ENCODE measurements around the gene PCDHA1.

The PCDHA1 gene

DNA sequence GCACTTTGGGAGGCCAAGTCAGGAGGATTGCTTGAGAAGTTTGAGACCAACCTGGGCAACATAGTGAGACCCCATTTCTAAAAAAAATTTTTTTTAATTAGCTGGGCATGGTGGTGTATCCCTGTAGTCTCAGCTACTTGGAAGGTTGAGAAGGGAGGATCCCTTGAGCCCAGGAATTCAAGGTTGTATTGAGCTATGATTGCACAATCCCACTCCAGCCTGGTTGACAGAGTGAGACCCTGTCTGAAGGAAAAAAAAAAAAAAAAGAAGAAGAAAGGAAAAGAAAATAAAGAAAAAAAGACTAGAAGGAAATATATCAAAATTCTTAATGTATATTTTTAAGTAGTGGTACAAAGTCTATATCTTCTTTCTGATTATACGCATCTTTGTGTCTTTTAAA lies 236.4 kb downstream of the PCDHA1 start:
- Histone ChIP-seq H3K4me1 (ENCODE audit: control insufficient read depth in 1 of 2, insufficient read depth in 1 of 2, low read depth in 1 of 2, low read length in 1 of 2) (no peaks in the 10 kb centered on the region), H3K27ac (no peak overlapping the region), H3K36me3 (no peaks in the 10 kb centered on the region), H3K9me3 (no peaks in the 10 kb centered on the region), H3K27me3 (no peaks in the 10 kb centered on the region), H3K4me3 (ENCODE audit: low read depth in 1 of 2, low read length in 1 of 2) (no peak overlapping the region)
- TF ChIP-seq, protein P1, sequence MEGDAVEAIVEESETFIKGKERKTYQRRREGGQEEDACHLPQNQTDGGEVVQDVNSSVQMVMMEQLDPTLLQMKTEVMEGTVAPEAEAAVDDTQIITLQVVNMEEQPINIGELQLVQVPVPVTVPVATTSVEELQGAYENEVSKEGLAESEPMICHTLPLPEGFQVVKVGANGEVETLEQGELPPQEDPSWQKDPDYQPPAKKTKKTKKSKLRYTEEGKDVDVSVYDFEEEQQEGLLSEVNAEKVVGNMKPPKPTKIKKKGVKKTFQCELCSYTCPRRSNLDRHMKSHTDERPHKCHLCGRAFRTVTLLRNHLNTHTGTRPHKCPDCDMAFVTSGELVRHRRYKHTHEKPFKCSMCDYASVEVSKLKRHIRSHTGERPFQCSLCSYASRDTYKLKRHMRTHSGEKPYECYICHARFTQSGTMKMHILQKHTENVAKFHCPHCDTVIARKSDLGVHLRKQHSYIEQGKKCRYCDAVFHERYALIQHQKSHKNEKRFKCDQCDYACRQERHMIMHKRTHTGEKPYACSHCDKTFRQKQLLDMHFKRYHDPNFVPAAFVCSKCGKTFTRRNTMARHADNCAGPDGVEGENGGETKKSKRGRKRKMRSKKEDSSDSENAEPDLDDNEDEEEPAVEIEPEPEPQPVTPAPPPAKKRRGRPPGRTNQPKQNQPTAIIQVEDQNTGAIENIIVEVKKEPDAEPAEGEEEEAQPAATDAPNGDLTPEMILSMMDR (IDR thresholded peaks at IDR 0.05), result no peak

DNA sequence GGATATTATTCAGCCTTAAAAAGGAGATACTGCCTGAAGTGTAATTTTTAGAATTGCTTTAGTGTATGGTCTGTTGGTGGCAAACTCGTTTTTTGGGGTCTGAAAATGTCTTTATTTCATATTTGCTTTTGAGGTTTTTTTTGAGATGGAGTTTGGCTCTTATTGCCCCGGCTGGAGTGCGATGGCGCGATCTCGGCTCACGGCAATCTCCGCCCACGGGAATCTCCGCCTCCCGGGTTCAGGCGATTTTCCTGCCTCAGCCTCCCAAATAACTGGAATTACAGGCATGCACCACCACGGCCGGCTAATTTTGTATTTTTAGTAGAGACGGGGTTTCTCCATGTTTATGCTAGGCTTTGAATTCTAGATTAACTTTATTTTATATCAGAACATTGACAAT lies 245.1 kb downstream of the PCDHA1 start:
- TF ChIP-seq, protein P1 (IDR thresholded peaks at IDR 0.05), result no peak
- Histone ChIP-seq H3K9me3 (no peaks in the 10 kb centered on the region), H3K4me3 (ENCODE audit: low read depth in 1 of 2, low read length in 1 of 2) (no peak overlapping the region), H3K27ac (no peak overlapping the region), H3K36me3 (no peaks in the 10 kb centered on the region), H3K27me3 (no peaks in the 10 kb centered on the region), H3K4me1 (ENCODE audit: control insufficient read depth in 1 of 2, insufficient read depth in 1 of 2, low read depth in 1 of 2, low read length in 1 of 2) (no peaks in the 10 kb centered on the region)

DNA sequence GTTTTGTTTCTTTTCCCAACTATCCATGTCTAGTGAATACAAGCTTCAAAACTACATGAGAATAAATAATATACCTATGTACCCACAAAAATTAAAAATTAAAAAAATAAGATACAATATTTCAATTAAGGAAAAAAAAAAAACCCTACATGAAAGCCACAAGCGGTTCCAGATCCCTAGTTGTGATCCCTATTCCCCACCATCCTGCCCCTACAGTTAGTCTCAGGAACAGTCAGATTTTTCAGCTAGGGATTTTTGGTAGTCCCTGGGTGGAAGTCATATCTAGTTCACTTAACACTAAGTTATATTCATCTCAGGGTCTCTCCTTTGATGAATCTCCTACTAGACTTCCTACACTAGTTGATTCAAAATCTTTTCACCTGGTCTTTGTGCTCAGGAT lies 246.7 kb downstream of the PCDHA1 start:
- H3K27me3 ChIP-seq, result no peaks in the 10 kb centered on the region
- no peak overlapping the region for H3K27ac ChIP-seq
- H3K36me3 ChIP-seq, result no peaks in the 10 kb centered on the region
- no peak overlapping the region for H3K4me3 ChIP-seq (ENCODE audit: low read depth in 1 of 2, low read length in 1 of 2)
- no peaks in the 10 kb centered on the region for H3K4me1 ChIP-seq (ENCODE audit: control insufficient read depth in 1 of 2, insufficient read depth in 1 of 2, low read depth in 1 of 2, low read length in 1 of 2)
- no peaks in the 10 kb centered on the region for H3K9me3 ChIP-seq
- TF ChIP-seq, protein P1 (IDR thresholded peaks at IDR 0.05), result no peak

DNA sequence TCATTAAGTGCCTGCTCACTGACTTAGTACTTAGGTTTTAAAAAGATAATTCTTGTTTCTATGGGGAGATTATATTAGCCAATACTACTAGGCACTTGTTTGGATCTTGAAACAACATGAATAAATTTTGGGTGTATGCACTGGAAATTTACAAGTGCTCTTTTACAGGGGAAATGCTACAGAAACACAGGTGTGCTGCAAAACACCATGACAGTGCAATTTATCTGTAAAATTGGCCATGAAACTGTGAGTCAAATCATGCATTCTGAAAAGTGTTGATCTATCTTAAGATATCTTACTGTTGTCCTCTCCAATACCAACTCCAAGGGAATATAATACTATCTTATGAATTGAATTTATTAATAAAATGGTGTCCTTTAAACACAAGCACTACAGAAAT lies 253.1 kb downstream of the PCDHA1 start:
- TF ChIP-seq, protein P1 (IDR thresholded peaks at IDR 0.05), result no peak
- Histone ChIP-seq H3K27ac (no peak overlapping the region), H3K4me3 (ENCODE audit: low read depth in 1 of 2, low read length in 1 of 2) (no peak overlapping the region), H3K4me1 (ENCODE audit: control insufficient read depth in 1 of 2, insufficient read depth in 1 of 2, low read depth in 1 of 2, low read length in 1 of 2) (no peaks in the 10 kb centered on the region), H3K27me3 (peaks cover 9% of the 10 kb centered on the region), H3K9me3 (peaks cover 3% of the 10 kb centered on the region), H3K36me3 (no peaks in the 10 kb centered on the region)

DNA sequence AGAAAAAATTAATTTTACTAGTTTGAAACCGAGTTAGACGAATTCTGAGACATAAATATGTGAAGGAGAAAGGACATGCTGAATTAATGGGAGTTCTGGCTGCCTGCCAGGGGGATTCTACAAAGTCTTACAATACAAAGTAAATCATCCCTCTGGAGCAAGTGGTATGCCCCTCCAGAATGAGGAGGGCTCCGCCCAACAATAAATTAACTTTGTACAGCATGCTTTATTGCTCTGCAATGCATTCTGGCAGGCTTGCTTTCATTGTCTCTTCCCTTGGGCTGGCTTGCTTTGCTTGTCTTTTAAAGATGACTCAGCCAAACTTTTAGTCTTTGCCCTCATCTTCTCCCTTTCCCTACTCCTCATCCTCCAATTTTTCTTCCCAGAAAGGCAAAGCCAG lies 253.6 kb downstream of the PCDHA1 start:
- no peak overlapping the region for H3K4me3 ChIP-seq (ENCODE audit: low read depth in 1 of 2, low read length in 1 of 2)
- H3K36me3 ChIP-seq, result no peaks in the 10 kb centered on the region
- no peaks in the 10 kb centered on the region for H3K4me1 ChIP-seq (ENCODE audit: control insufficient read depth in 1 of 2, insufficient read depth in 1 of 2, low read depth in 1 of 2, low read length in 1 of 2)
- H3K9me3 ChIP-seq, result peaks cover 3% of the 10 kb centered on the region
- TF ChIP-seq, protein P1 (IDR thresholded peaks at IDR 0.05), result no peak
- peaks cover 9% of the 10 kb centered on the region for H3K27me3 ChIP-seq
- H3K27ac ChIP-seq, result no peak overlapping the region

All from neutrophil (primary cell).